CD4-positive, alpha-beta T cell (primary cell): ENCODE measurements around the gene KCNAB3. TPM values are rescaled to one million over a fixed set of nuclear protein-coding genes. Genes with fewer than 3 reads are reported as not detected.

ENCODE experiments used
- ATAC-seq: fragments of 200-7000 bp; cut with Tn5 transposase; one replicate; pipeline ENCODE4 v1.10.0; 2022; ENCODE audit warnings: mild to moderate bottlenecking; ENCODE audit not compliant: poor library complexity
- CTCF ChIA-PET: fragments of 350-600 bp; sonication (Branson Sonifier 250); formaldehyde crosslinking; loops from one replicate; lab custom pipeline; 2021; ENCODE audit warnings: antibody characterized with exemption, inconsistent platforms; lab: Charles Lee
- POLR2A ChIA-PET: fragments of 350-600 bp; sonication (Branson Sonifier 250); formaldehyde crosslinking; loops from one replicate; lab custom pipeline; 2021; ENCODE audit warnings: antibody characterized with exemption, inconsistent platforms; lab: Charles Lee
- DNase-seq, 14 experiments: peaks; one replicate each; pipeline ENCODE4 v3.0.0-alpha.2; 2013 to 2020; ENCODE audit warnings: mixed read lengths in 2 of 14
- H3K27ac ChIP-seq, 2 donors: one replicate each; pipeline versions ENCODE4 v1.5.1 to v1.7.0; 2013; ENCODE audit warnings: low read length in 2 of 2, low read depth in 1 of 2, mild to moderate bottlenecking in 1 of 2
- H3K27me3 ChIP-seq, 2 experiments: 1 replicate in 1 of 2; 2 replicates in 1 of 2; pipeline versions ENCODE4 v1.6.1 to v1.7.0; 2013; ENCODE audit warnings: low read length in 2 of 2, control low read depth in 1 of 2, mild to moderate bottlenecking in 1 of 2, moderate library complexity in 1 of 2; ENCODE audit not compliant: insufficient read depth in 2 of 2, control insufficient read depth in 1 of 2
- H3K36me3 ChIP-seq: one replicate; pipeline ENCODE4 v1.6.1; 2013; ENCODE audit warnings: low read length, control low read depth; ENCODE audit not compliant: insufficient read depth
- H3K4me1 ChIP-seq: one replicate; pipeline ENCODE4 v1.6.1; 2013; ENCODE audit warnings: low read length, control low read depth; ENCODE audit not compliant: insufficient read depth
- H3K4me3 ChIP-seq: one replicate; pipeline ENCODE4 v1.5.1; 2013; ENCODE audit warnings: mild to moderate bottlenecking, low read length, moderate library complexity
- H3K9me3 ChIP-seq, 2 experiments: 1 replicate in 1 of 2; 2 replicates in 1 of 2; pipeline versions ENCODE4 v1.6.1 to v1.7.0; 2013; ENCODE audit warnings: low read length in 2 of 2, mild to moderate bottlenecking in 2 of 2, control low read depth in 1 of 2, moderate library complexity in 1 of 2; ENCODE audit not compliant: control insufficient read depth in 1 of 2, insufficient read depth in 1 of 2
- H3K27ac Mint-ChIP-seq: one replicate; pipeline ENCODE4 v1.8.0; 2020; ENCODE audit warnings: mixed read lengths
- H3K27me3 Mint-ChIP-seq: one replicate; pipeline ENCODE4 v1.8.0; 2021; ENCODE audit warnings: mixed read lengths
- H3K36me3 Mint-ChIP-seq: one replicate; pipeline ENCODE4 v1.8.0; 2021; ENCODE audit warnings: low read depth, mixed read lengths
- H3K4me1 Mint-ChIP-seq: one replicate; pipeline ENCODE4 v1.8.0; 2021; ENCODE audit warnings: low read depth, mixed read lengths
- H3K4me3 Mint-ChIP-seq: one replicate; pipeline ENCODE4 v1.8.0; 2020; ENCODE audit warnings: mild to moderate bottlenecking, mixed read lengths
- H3K9me3 Mint-ChIP-seq: one replicate; pipeline ENCODE4 v1.8.0; 2020; ENCODE audit warnings: mixed read lengths
- CTCF ChIP-seq: fragments of 200-600 bp; IDR thresholded peaks from one replicate; pipeline ENCODE4 v1.8.0; 2022; ENCODE audit warnings: antibody characterized with exemption, mild to moderate bottlenecking
- intact Hi-C, 2 experiments: fragments of 100-400 bp; cut with DNase I in 1 of 2; cut with micrococcal nuclease in 1 of 2; formaldehyde crosslinking; loops; one replicate each; pipeline versions ENCODE4 v1.15.1 to v1.9.0; 2023 to 2025; cut with DNase I, micrococcal nuclease
- total RNA-seq, 174 experiments: library from RNA in 2 of 174; stranded (reverse) in 2 of 174; gene quantifications; one replicate each; pipeline ENCODE4 v1.2.3 and lab custom pipeline; 2021 to 2026

Gene KCNAB3
- total RNA-seq, 2 experiments from 2014 or later: 7.1 to 8.2 TPM

- H3K27me3 ChIP-seq: peaks cover 2 to 10% of the 10 kb centered on the region in 2 experiments
- Mint-ChIP-seq H3K4me1 (no peaks in the 10 kb centered on the region), H3K4me3 (no peak overlapping the region), H3K27ac (no peak overlapping the region), H3K9me3 (peaks cover 2% of the 10 kb centered on the region), H3K27me3 (peaks cover 6% of the 10 kb centered on the region), H3K36me3 (peaks cover 2% of the 10 kb centered on the region)
- CTCF ChIA-PET: interaction anchor here (0.6 kb wide), 1 partner anchor 593 kb away, joined by 4 read pairs; no protein-coding TSS in a partner anchor
- peaks cover 4 to 6% of the 10 kb centered on the region in 2 experiments for H3K9me3 ChIP-seq
- H3K27ac ChIP-seq: no peak overlapping the region
- no peak overlapping the region for H3K4me3 ChIP-seq
- DNase-seq (no peak), ATAC-seq (no peak)
- POLR2A ChIA-PET: no interaction called here
- no peaks in the 10 kb centered on the region for H3K36me3 ChIP-seq
- intact Hi-C loops: no loop called here
- no peak for TF ChIP-seq CTCF
- H3K4me1 ChIP-seq: no peaks in the 10 kb centered on the region
Measured at GRCh38 chr17:7969433-7969832, 39.8 kb upstream of the KCNAB3 start.

- H3K36me3 Mint-ChIP-seq: no peaks in the 10 kb centered on the region
- Histone ChIP-seq H3K9me3 (no peaks in the 10 kb centered on the region), H3K4me3 (no peak overlapping the region), H3K27ac (no peak overlapping the region), H3K27me3 (peaks cover 2 to 10% of the 10 kb centered on the region in 2 experiments), H3K4me1 (no peaks in the 10 kb centered on the region), H3K36me3 (no peaks in the 10 kb centered on the region)
- no peak overlapping the region for H3K27ac Mint-ChIP-seq
- intact Hi-C loops: no loop called here
- ChIA-PET CTCF (no interaction called here), POLR2A (no interaction called here)
- no peak for ATAC-seq
- H3K9me3 Mint-ChIP-seq: no peaks in the 10 kb centered on the region
- no peak overlapping the region for H3K4me3 Mint-ChIP-seq
- H3K4me1 Mint-ChIP-seq: no peaks in the 10 kb centered on the region
- TF ChIP-seq CTCF: no peak
- DNase-seq: no peak
- H3K27me3 Mint-ChIP-seq: peaks cover 6% of the 10 kb centered on the region
Measured at GRCh38 chr17:7967751-7968150, 38.1 kb upstream of the KCNAB3 start.

- no peak for TF ChIP-seq CTCF
- Mint-ChIP-seq H3K27me3 (peaks cover 13% of the 10 kb centered on the region), H3K27ac (no peak overlapping the region), H3K9me3 (no peaks in the 10 kb centered on the region), H3K4me1 (no peaks in the 10 kb centered on the region), H3K36me3 (no peaks in the 10 kb centered on the region), H3K4me3 (no peak overlapping the region)
- H3K27me3 ChIP-seq: no peaks in the 10 kb centered on the region
- POLR2A ChIA-PET: no interaction called here
- CTCF ChIA-PET: no interaction called here
- no peak overlapping the region for H3K4me3 ChIP-seq
- H3K4me1 ChIP-seq: no peaks in the 10 kb centered on the region
- intact Hi-C loops: no loop called here
- H3K36me3 ChIP-seq: no peaks in the 10 kb centered on the region
- no peaks in the 10 kb centered on the region for H3K9me3 ChIP-seq
- DNase-seq (no peak), ATAC-seq (no peak)
- H3K27ac ChIP-seq: no peak overlapping the region
Measured at GRCh38 chr17:7961421-7961820, 31.8 kb upstream of the KCNAB3 start.
